GM23338 (cell line): ENCODE measurements around the gene SAMD8. TPM values are rescaled to one million over a fixed set of nuclear protein-coding genes. Genes with fewer than 3 reads are reported as not detected.

Source experiments
- ATAC-seq: fragments of 200-7000 bp; cut with Tn5 transposase; 3 replicates; pipeline ENCODE4 v1.9.1; 2020
- DNase-seq: peaks from one replicate; pipeline ENCODE4 v3.0.0-alpha.2; 2015; ENCODE audit warnings: low spot score
- H2AFZ ChIP-seq: fragments of 200-600 bp; sonication (generic); 2 replicates; pipeline ENCODE4 v1.8.0; 2016; ENCODE audit warnings: antibody characterized with exemption, mild to moderate bottlenecking, moderate library complexity
- H3F3A ChIP-seq: fragments of 200-600 bp; sonication (generic); replicated peaks from 2 replicates; pipeline ENCODE4 v1.8.0; 2017; ENCODE audit warnings: antibody characterized with exemption, mixed run types, low read depth
- H3K27ac ChIP-seq: fragments of 200-600 bp; sonication (generic); 2 replicates; pipeline ENCODE4 v1.6.1; 2016; ENCODE audit warnings: low read depth
- H3K27me3 ChIP-seq: fragments of 200-600 bp; sonication (generic); 2 replicates; pipeline ENCODE4 v1.8.0; 2016; ENCODE audit warnings: mild to moderate bottlenecking, mixed run types, moderate library complexity; ENCODE audit not compliant: insufficient read depth
- H3K36me3 ChIP-seq: fragments of 200-600 bp; sonication (generic); 2 replicates; pipeline ENCODE4 v1.8.0; 2016; ENCODE audit warnings: mild to moderate bottlenecking; ENCODE audit not compliant: insufficient read depth
- H3K4me1 ChIP-seq: fragments of 200-600 bp; sonication (generic); 2 replicates; pipeline ENCODE4 v1.8.0; 2016; ENCODE audit warnings: mild to moderate bottlenecking, moderate library complexity; ENCODE audit not compliant: insufficient read depth
- H3K4me2 ChIP-seq: fragments of 200-600 bp; sonication (generic); 2 replicates; pipeline ENCODE4 v1.7.1; 2017; ENCODE audit warnings: mixed run types
- H3K4me3 ChIP-seq: fragments of 200-600 bp; sonication (generic); 2 replicates; pipeline ENCODE4 v1.6.1; 2016; ENCODE audit warnings: mixed run types
- H3K79me2 ChIP-seq: fragments of 200-600 bp; sonication (generic); replicated peaks from 2 replicates; pipeline ENCODE4 v1.8.0; 2017; ENCODE audit warnings: mild to moderate bottlenecking; ENCODE audit not compliant: insufficient read depth
- H3K9me2 ChIP-seq: fragments of 200-600 bp; sonication (generic); 2 replicates; pipeline ENCODE4 v1.8.0; 2017; ENCODE audit not compliant: insufficient read depth
- H4K20me1 ChIP-seq: fragments of 200-600 bp; sonication (generic); replicated peaks from 2 replicates; pipeline ENCODE4 v1.8.0; 2017; ENCODE audit warnings: mild to moderate bottlenecking; ENCODE audit not compliant: insufficient read depth
- H3K27ac Mint-ChIP-seq: 2 replicates; pipeline ENCODE4 v1.8.0; 2020; ENCODE audit warnings: inconsistent platforms, mild to moderate bottlenecking, moderate library complexity, mixed read lengths
- H3K27me3 Mint-ChIP-seq: 3 replicates; pipeline ENCODE4 v1.8.0; 2022; ENCODE audit warnings: low read depth, mild to moderate bottlenecking, moderate library complexity, mixed read lengths, inconsistent platforms; ENCODE audit not compliant: insufficient read depth, poor library complexity
- H3K36me3 Mint-ChIP-seq: 3 replicates; pipeline ENCODE4 v1.8.0; 2021; ENCODE audit warnings: low read depth, mild to moderate bottlenecking, inconsistent platforms, moderate library complexity, mixed read lengths
- H3K4me1 Mint-ChIP-seq: 3 replicates; pipeline ENCODE4 v1.8.0; 2020; ENCODE audit warnings: mild to moderate bottlenecking, inconsistent platforms, mixed read lengths
- H3K4me3 Mint-ChIP-seq: 3 replicates; pipeline ENCODE4 v1.8.0; 2021; ENCODE audit warnings: moderate library complexity, mild to moderate bottlenecking, inconsistent platforms, mixed read lengths
- H3K9me3 Mint-ChIP-seq: 3 replicates; pipeline ENCODE4 v1.8.0; 2020; ENCODE audit warnings: moderate library complexity, mild to moderate bottlenecking, inconsistent platforms, mixed read lengths
- EZH2 ChIP-seq: fragments of 200-600 bp; sonication (generic); IDR thresholded peaks from one replicate; pipeline ENCODE4 v1.8.0; 2017; ENCODE audit warnings: antibody characterized with exemption, mild to moderate bottlenecking, low read depth; ENCODE audit not compliant: unreplicated experiment
- JUNB ChIP-seq: IDR thresholded peaks from one replicate; pipeline ENCODE4 v1.6.1; 2016; ENCODE audit warnings: antibody characterized with exemption; ENCODE audit not compliant: unreplicated experiment
- REST ChIP-seq: IDR thresholded peaks from one replicate; pipeline ENCODE4 v1.6.1; 2018; ENCODE audit warnings: antibody characterized with exemption; ENCODE audit not compliant: unreplicated experiment
- ZNF114 ChIP-seq: fragments of 250-450 bp; sonication (Bioruptor Pico); IDR thresholded peaks from 2 replicates; pipeline ENCODE4 v1.5.0; 2020; ENCODE audit warnings: mild to moderate bottlenecking, moderate library complexity
- ZNF462 ChIP-seq: fragments of 250-450 bp; sonication (Bioruptor Pico); IDR thresholded peaks from 2 replicates; pipeline ENCODE4 v1.5.0; 2020; ENCODE audit warnings: mild to moderate bottlenecking, moderate library complexity
- polyA plus RNA-seq: library from polyadenylated mRNA; unstranded; fragments of >200 nt; fragmentation: Nextera tagmentation; extraction: Ambion mirVana; gene quantifications from 2 replicates; pipeline ENCODE4 v1.2.1, GENCODE V29; 2016
- total RNA-seq: library from RNA; depleted of rRNA; stranded (reverse); fragments of >200 nt; shearing (Covaris generic); gene quantifications from 2 replicates; pipeline ENCODE4 v1.2.3, GENCODE V29; 2014

The SAMD8 gene
- total and polyA plus RNA-seq, 2 experiments from 2014 or later = 7.8 to 28.4 TPM

GRCh38 chr10:75103881-75104686 is 7.4 kb upstream of the SAMD8 start (continued):
- TF ChIP-seq ZNF462 (CRISPR knock-in tag) (no peak), JUNB (no peak)

- Mint-ChIP-seq H3K27ac (no peak overlapping the region), H3K27me3 (peaks cover 10% of the 10 kb centered on the region), H3K9me3 (no peaks in the 10 kb centered on the region), H3K4me1 (peaks cover 44% of the 10 kb centered on the region), H3K4me3 (no peak overlapping the region), H3K36me3 (no peaks in the 10 kb centered on the region)
- no peak for DNase-seq
- no peaks in the 10 kb centered on the region for H3K9me2 ChIP-seq
- 0 out of 2 replicates have a peak, but pooled peaks cover 9% of the 10 kb centered on the region for H3F3A ChIP-seq
- H3K4me3 ChIP-seq = no peak overlapping the region
- H3K4me1 ChIP-seq = peaks cover 21% of the 10 kb centered on the region
- H3K27ac ChIP-seq = no peak overlapping the region
- H3K4me2 ChIP-seq = no peak overlapping the region
- no peaks in the 10 kb centered on the region for H3K27me3 ChIP-seq
- H2AFZ ChIP-seq = no peak overlapping the region
- H3K36me3 ChIP-seq = no peaks in the 10 kb centered on the region
- H3K79me2 ChIP-seq = no peaks in the 10 kb centered on the region
- H4K20me1 ChIP-seq = no peaks in the 10 kb centered on the region
- ATAC-seq = no peak
- TF ChIP-seq EZH2 = no peak
- TF ChIP-seq ZNF114 (CRISPR knock-in tag) = no peak
- TF ChIP-seq REST = no peak
- no peak for TF ChIP-seq JUNB
These were observed 6.6 kb upstream of the SAMD8 start for GRCh38 chr10:75104842-75105241.
